GM19397 (cell line): ENCODE results near the gene SIRT3.

Experiments
- ATAC-seq: cut with Tn5 transposase; IDR thresholded peaks from one replicate; pipeline ENCODE4 v1.9.1; 2021; ENCODE audit warnings: mild to moderate bottlenecking, moderate library complexity; ENCODE audit not compliant: unreplicated experiment

Gene SIRT3

GRCh38 chr11:235997-236773 is at the start of gene SIRT3:
Gene SIRT3, minus strand, starts transcription at chr11:236342. Its CDS starts 14 bp downstream, at chr11:236328.
- ATAC-seq = peak; percentile 75

GRCh38 chr11:285894-286220 is 49.7 kb upstream of the SIRT3 start:
- no peak for ATAC-seq

GRCh38 chr11:285021-285893 is 49.1 kb upstream of the SIRT3 start:
- no peak for ATAC-seq

GRCh38 chr11:284105-285020 is 48.2 kb upstream of the SIRT3 start:
- no peak for ATAC-seq

- ATAC-seq = no peak
Observed at GRCh38 chr11:283405-284104, 47.4 kb upstream of the SIRT3 start.

GRCh38 chr11:282630-283360 is 46.7 kb upstream of the SIRT3 start:
- no peak for ATAC-seq

GRCh38 chr11:282171-282570 is 46.0 kb upstream of the SIRT3 start:
- ATAC-seq = no peak

- no peak for ATAC-seq
Observed at GRCh38 chr11:281486-282161, 45.5 kb upstream of the SIRT3 start.

GRCh38 chr11:280706-281485 is 44.8 kb upstream of the SIRT3 start:
- no peak for ATAC-seq

- ATAC-seq = no peak
Observed at GRCh38 chr11:279966-280705, 44.0 kb upstream of the SIRT3 start.

- no peak for ATAC-seq
Observed at GRCh38 chr11:279040-279965, 43.2 kb upstream of the SIRT3 start.

- no peak for ATAC-seq
Observed at GRCh38 chr11:278001-278951, 42.1 kb upstream of the SIRT3 start, which contains the start of gene NLRP6. Gene NLRP6, plus strand, starts transcription at chr11:278407. Its CDS starts 163 bp downstream, at chr11:278570.

- ATAC-seq = no peak
Observed at GRCh38 chr11:276219-276618, 40.1 kb upstream of the SIRT3 start.

- ATAC-seq = no peak
Observed at GRCh38 chr11:272931-273198, 36.7 kb upstream of the SIRT3 start.

GRCh38 chr11:272195-272930 is 36.2 kb upstream of the SIRT3 start:
- ATAC-seq = no peak
